Tibial nerve (tissue), 4 donors: ENCODE data around the gene MCF2L. TPM values are rescaled to one million over a fixed set of nuclear protein-coding genes. Genes with fewer than 3 reads are reported as not detected.

Source experiments
- DNase-seq, 2 donors: peaks; one replicate each; pipeline ENCODE4 v3.0.0-alpha.2; 2019; ENCODE audit warnings: low spot score in 2 of 2
- H3K27ac ChIP-seq, 4 donors: fragments of 200-600 bp; sonication (generic) in 3 of 4; one replicate each; pipeline ENCODE4 v1.5.1; 2017 to 2019; ENCODE audit warnings: mild to moderate bottlenecking in 1 of 4
- H3K27me3 ChIP-seq, 2 donors: fragments of 200-600 bp; sonication (generic) in 1 of 2; one replicate each; pipeline versions ENCODE4 v1.5.1 to v1.6.0; 2017 to 2019
- H3K36me3 ChIP-seq, 3 donors: fragments of 200-600 bp; sonication (generic); one replicate each; pipeline ENCODE4 v1.5.1; 2018 to 2019
- H3K4me1 ChIP-seq, 4 donors: fragments of 200-600 bp; sonication (generic) in 3 of 4; one replicate each; pipeline ENCODE4 v1.5.1; 2017 to 2019
- H3K4me3 ChIP-seq, 4 donors: fragments of 200-600 bp; sonication (generic) in 3 of 4; one replicate each; pipeline ENCODE4 v1.5.1; 2017 to 2019; ENCODE audit warnings: mild to moderate bottlenecking in 1 of 4, moderate library complexity in 1 of 4
- H3K9me3 ChIP-seq, 4 donors: fragments of 200-600 bp; sonication (generic) in 3 of 4; one replicate each; pipeline ENCODE4 v1.5.1; 2017 to 2019
- CTCF ChIP-seq, 5 experiments: fragments of 200-600 bp in 3 of 5; fragments of 450-650 bp in 2 of 5; sonication (generic) in 3 of 5; IDR thresholded peaks; one replicate each; pipeline ENCODE4 v1.5.1; 2016 to 2019; ENCODE audit warnings: antibody characterized with exemption in 5 of 5, mild to moderate bottlenecking in 3 of 5, moderate library complexity in 2 of 5
- EP300 ChIP-seq, 2 donors: sonication (generic); formaldehyde crosslinking; IDR thresholded peaks; one replicate each; pipeline ENCODE4 v1.6.1; 2017; ENCODE audit warnings: antibody characterized with exemption in 2 of 2, mild to moderate bottlenecking in 1 of 2
- POLR2A ChIP-seq, 2 donors: fragments of 450-650 bp; IDR thresholded peaks; one replicate each; pipeline ENCODE4 v1.6.1; 2017; ENCODE audit warnings: antibody characterized with exemption in 2 of 2, mild to moderate bottlenecking in 2 of 2, moderate library complexity in 2 of 2
- WGBS, 2 donors: methylation state at CpG; one replicate each; pipeline ENCODE4 v1.1.5; 2018; 5-methylcytosine and 5-hydroxymethylcytosine counted together
- total RNA-seq, 4 donors: library from RNA; depleted of rRNA; stranded (reverse); fragments of >200 nt; gene quantifications; one replicate each; pipeline ENCODE4 v1.1.0, GENCODE V29; 2016

Gene MCF2L
- total RNA-seq, 4 donors from 2014 or later: 30.1 to 82.6 (median 45.3) TPM

- Histone ChIP-seq H3K27ac (no peak overlapping the region), H3K27me3 (peaks cover 0 to 5% of the 10 kb centered on the region in 2 donors), H3K9me3 (no peaks in the 10 kb centered on the region), H3K36me3 (peaks cover 0 to 19% (median 0%) of the 10 kb centered on the region in 3 donors), H3K4me1 (no peaks in the 10 kb centered on the region), H3K4me3 (no peak overlapping the region)
- DNase-seq: no peak
- TF ChIP-seq POLR2A (IDR thresholded peaks at IDR 0.05) (no peak), CTCF (IDR thresholded peaks at IDR 0.05) (no peak), EP300 (IDR thresholded peaks at IDR 0.05) (no peak)
- WGBS, 2 donors: 85 to 92% methylated on average over 17 to 18 of the region's 18 CpGs
Measured at GRCh38 chr13:113141601-113141970, 172.6 kb downstream of the MCF2L start.

- TF ChIP-seq EP300 (IDR thresholded peaks at IDR 0.05) (no peak), POLR2A (IDR thresholded peaks at IDR 0.05) (no peak), CTCF (IDR thresholded peaks at IDR 0.05) (no peak)
- H3K27me3 ChIP-seq: peaks cover 0 to 5% of the 10 kb centered on the region in 2 donors
- H3K4me1 ChIP-seq: no peaks in the 10 kb centered on the region
- H3K4me3 ChIP-seq: no peak overlapping the region
- peaks cover 0 to 19% (median 0%) of the 10 kb centered on the region in 3 donors for H3K36me3 ChIP-seq
- H3K27ac ChIP-seq: no peak overlapping the region
- DNase-seq: no peak
- H3K9me3 ChIP-seq: no peaks in the 10 kb centered on the region
- 70 to 79% methylated on average over 7 of the region's 7 CpGs for WGBS, 2 donors
Measured at GRCh38 chr13:113142876-113143275, 173.9 kb downstream of the MCF2L start.

GRCh38 chr13:113143466-113144254, 174.6 kb downstream of the MCF2L start:
- Histone ChIP-seq H3K27ac (no peak overlapping the region), H3K4me3 (no peak overlapping the region), H3K4me1 (no peaks in the 10 kb centered on the region), H3K36me3 (peaks cover 0 to 19% (median 0%) of the 10 kb centered on the region in 3 donors), H3K9me3 (no peaks in the 10 kb centered on the region), H3K27me3 (peaks cover 0 to 5% of the 10 kb centered on the region in 2 donors)
- DNase-seq: no peak
- 82 to 83% methylated on average over 29 to 38 of the region's 39 CpGs for WGBS, 2 donors
- no peak for TF ChIP-seq CTCF (IDR thresholded peaks at IDR 0.05)
- no peak for TF ChIP-seq EP300 (IDR thresholded peaks at IDR 0.05)
- no peak for TF ChIP-seq POLR2A (IDR thresholded peaks at IDR 0.05)

GRCh38 chr13:113144255-113144629, 175.2 kb downstream of the MCF2L start:
- WGBS, 2 donors: 79 to 82% methylated on average over 12 of the region's 12 CpGs
- no peak overlapping the region for H3K4me3 ChIP-seq
- H3K27ac ChIP-seq: no peak overlapping the region
- no peak for DNase-seq
- H3K4me1 ChIP-seq: no peaks in the 10 kb centered on the region
- no peaks in the 10 kb centered on the region for H3K9me3 ChIP-seq
- peaks cover 0 to 5% of the 10 kb centered on the region in 2 donors for H3K27me3 ChIP-seq
- peaks cover 0 to 19% (median 0%) of the 10 kb centered on the region in 3 donors for H3K36me3 ChIP-seq
- no peak for TF ChIP-seq POLR2A (IDR thresholded peaks at IDR 0.05)
- TF ChIP-seq CTCF (IDR thresholded peaks at IDR 0.05): no peak

GRCh38 chr13:113145496-113145895, 176.5 kb downstream of the MCF2L start:
- no peak for TF ChIP-seq CTCF (IDR thresholded peaks at IDR 0.05)
- TF ChIP-seq EP300 (IDR thresholded peaks at IDR 0.05): no peak
- WGBS, 2 donors: 82 to 84% methylated on average over 12 of the region's 12 CpGs

More at GRCh38 chr13:113145496-113145895, 176.5 kb downstream of the MCF2L start:
- no peak overlapping the region for H3K4me3 ChIP-seq
- H3K36me3 ChIP-seq: peaks cover 0 to 19% (median 0%) of the 10 kb centered on the region in 3 donors
- no peaks in the 10 kb centered on the region for H3K9me3 ChIP-seq
- peaks cover 0 to 5% of the 10 kb centered on the region in 2 donors for H3K27me3 ChIP-seq
- DNase-seq: no peak
- H3K27ac ChIP-seq: no peak overlapping the region
- no peaks in the 10 kb centered on the region for H3K4me1 ChIP-seq
